Measurements from ENCODE around the gene THSD4. TPM values are rescaled to one million over a fixed set of nuclear protein-coding genes. Genes with fewer than 3 reads are reported as not detected.

Gene THSD4
- total RNA-seq, 1 experiment from 2014 or later, result 29.3 TPM

DNA sequence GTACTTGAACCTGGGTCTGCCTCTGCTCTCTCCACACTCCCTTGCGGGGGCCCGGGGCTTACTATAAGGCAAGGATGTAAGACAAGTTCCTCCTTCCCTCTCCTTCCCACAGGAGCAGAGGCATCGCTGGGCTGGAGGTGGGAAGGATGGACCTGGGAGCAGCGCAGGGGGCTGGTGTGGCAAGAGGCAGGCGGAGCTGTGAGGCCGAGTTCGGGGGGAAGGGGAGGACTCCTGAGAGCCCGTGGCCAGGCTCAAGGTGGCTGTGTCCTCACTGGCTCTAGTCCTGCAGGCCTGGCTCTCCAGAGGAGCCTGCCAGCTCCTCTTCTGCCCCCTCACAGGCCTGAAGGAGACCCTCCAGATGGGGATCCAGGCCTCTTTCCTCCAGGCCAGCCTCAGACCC lies 694.1 kb downstream of the THSD4 start:
- Histone ChIP-seq H3K9me3 (ENCODE audit: insufficient read depth, low read depth) (no peaks in the 10 kb centered on the region), H3K27me3 (ENCODE audit: insufficient read depth, low read depth) (no peaks in the 10 kb centered on the region), H3K79me2 (ENCODE audit: low read depth) (no peaks in the 10 kb centered on the region), H3K9me2 (ENCODE audit: insufficient read depth) (no peaks in the 10 kb centered on the region), H2AFZ (no peak overlapping the region), H3K4me1 (replicated peaks; ENCODE audit: insufficient read depth) (peaks cover 7% of the 10 kb centered on the region; the same call in 1 of the 2 replicates), H3K27ac (no peak overlapping the region), H4K20me1 (ENCODE audit: insufficient read depth) (no peaks in the 10 kb centered on the region), H3F3A (ENCODE audit: insufficient read depth, low read depth) (no peaks in the 10 kb centered on the region), H3K36me3 (ENCODE audit: low read depth) (no peaks in the 10 kb centered on the region), H3K4me3 (no peak overlapping the region), H3K4me2 (no peak overlapping the region)
- ChIA-PET POLR2A (ENCODE audit: unreplicated experiment) (no interaction called here), CTCF (no interaction called here)
- BruUV-seq (replicated peaks), result no TSS peak
- intact Hi-C loops (cut with micrococcal nuclease; ENCODE audit: unreplicated experiment), result loop anchor here (10.0 kb wide), 1 partner anchor 915 kb away; the partner anchor contains the start of genes LRRC49 and THAP10
- DNase-seq, result no peak
- TF ChIP-seq EZH2 (IDR thresholded peaks at IDR 0.05; ENCODE audit: low read depth), result no peak
- no peak for TF ChIP-seq CTCF (conservative IDR thresholded peaks at IDR 0.05)

GRCh38 chr15:71810256-71811035 lies 695.2 kb downstream of the THSD4 start, which contains the start of gene NR2E3:
Gene NR2E3 (plus strand): TSS chr15:71810554. CDS start chr15:71810744, 190 bp downstream.
- POLR2A ChIA-PET (ENCODE audit: unreplicated experiment), result no interaction called here
- Histone ChIP-seq H2AFZ (no peak within 1 kb of the TSS), H3K36me3 (ENCODE audit: low read depth) (no peaks in the 10 kb centered on the region), H3K4me1 (replicated peaks; ENCODE audit: insufficient read depth) (peaks cover 7% of the 10 kb centered on the region; the same call in 1 of the 2 replicates), H3K27ac (no peak within 1 kb of the TSS), H3K4me3 (no peak within 1 kb of the TSS), H3K4me2 (no peak within 1 kb of the TSS), H3K9me2 (ENCODE audit: insufficient read depth) (no peaks in the 10 kb centered on the region), H3F3A (ENCODE audit: insufficient read depth, low read depth) (no peaks in the 10 kb centered on the region), H3K9me3 (ENCODE audit: insufficient read depth, low read depth) (no peaks in the 10 kb centered on the region), H4K20me1 (ENCODE audit: insufficient read depth) (no peaks in the 10 kb centered on the region), H3K79me2 (ENCODE audit: low read depth) (no peaks in the 10 kb centered on the region), H3K27me3 (ENCODE audit: insufficient read depth, low read depth) (no peaks in the 10 kb centered on the region)
- DNase-seq, result no peak
- BruUV-seq (replicated peaks), result no TSS peak
- CTCF ChIA-PET, result no interaction called here
- intact Hi-C loops (cut with micrococcal nuclease; ENCODE audit: unreplicated experiment), result no loop called here
- no peak for TF ChIP-seq CTCF (conservative IDR thresholded peaks at IDR 0.05)
- no peak for TF ChIP-seq EZH2 (IDR thresholded peaks at IDR 0.05; ENCODE audit: low read depth)

DNA sequence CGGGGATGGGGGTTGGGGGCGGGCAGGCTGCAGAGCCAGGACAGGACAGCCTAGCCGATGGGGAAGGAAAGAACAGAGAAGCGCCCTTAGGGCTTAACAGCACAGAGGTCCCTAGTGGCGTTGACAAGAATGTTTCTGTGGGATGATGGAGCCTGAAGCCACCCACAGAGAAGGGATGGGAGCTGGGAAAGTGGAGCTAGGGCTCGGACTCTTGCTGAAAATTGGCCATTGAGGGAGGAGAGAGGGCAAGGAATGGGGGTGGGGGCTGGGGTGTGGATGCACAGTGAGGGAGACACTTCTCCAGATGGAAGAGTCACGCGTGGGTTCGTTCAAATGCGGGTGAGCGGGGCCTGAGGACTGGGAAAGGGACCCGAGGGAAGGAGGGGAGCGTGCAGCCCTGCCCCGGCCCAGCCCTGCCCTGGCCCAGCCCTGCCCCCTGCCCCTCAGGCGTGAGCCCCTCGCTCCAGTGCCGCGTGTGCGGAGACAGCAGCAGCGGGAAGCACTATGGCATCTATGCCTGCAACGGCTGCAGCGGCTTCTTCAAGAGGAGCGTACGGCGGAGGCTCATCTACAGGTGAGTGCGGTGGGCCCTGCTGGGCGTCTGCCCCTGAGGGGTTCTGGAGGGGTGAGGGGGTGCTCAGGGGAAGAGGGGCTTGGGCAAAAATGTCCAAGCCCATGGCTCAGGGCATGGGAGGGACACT lies 695.9 kb downstream of the THSD4 start:
- Histone ChIP-seq H3K27me3 (ENCODE audit: insufficient read depth, low read depth) (no peaks in the 10 kb centered on the region), H2AFZ (no peak overlapping the region), H3K36me3 (ENCODE audit: low read depth) (no peaks in the 10 kb centered on the region), H3K9me2 (ENCODE audit: insufficient read depth) (no peaks in the 10 kb centered on the region), H3K4me2 (no peak overlapping the region), H3K9me3 (ENCODE audit: insufficient read depth, low read depth) (no peaks in the 10 kb centered on the region), H3K4me3 (no peak overlapping the region), H3F3A (ENCODE audit: insufficient read depth, low read depth) (no peaks in the 10 kb centered on the region), H4K20me1 (ENCODE audit: insufficient read depth) (no peaks in the 10 kb centered on the region), H3K4me1 (replicated peaks; ENCODE audit: insufficient read depth) (peaks cover 6% of the 10 kb centered on the region; the same call in 1 of the 2 replicates), H3K79me2 (ENCODE audit: low read depth) (no peaks in the 10 kb centered on the region), H3K27ac (no peak overlapping the region)
- TF ChIP-seq CTCF (conservative IDR thresholded peaks at IDR 0.05) (no peak), EZH2 (IDR thresholded peaks at IDR 0.05; ENCODE audit: low read depth) (no peak)
- no peak for DNase-seq
- CTCF ChIA-PET, result no interaction called here
- intact Hi-C loops (cut with micrococcal nuclease; ENCODE audit: unreplicated experiment), result no loop called here
- BruUV-seq (replicated peaks), result no TSS peak
- POLR2A ChIA-PET (ENCODE audit: unreplicated experiment), result no interaction called here
